HG03354 (cell line): ENCODE measurements around the gene HIRIP3.
"Not testable (repeated sequence)": the region's sequence is repeated elsewhere in the genome, so short reads cannot be mapped to it uniquely, and the experiment has no call there.

Experiments used
- ATAC-seq: cut with Tn5 transposase; IDR thresholded peaks from one replicate; pipeline ENCODE4 v1.9.1; 2021; ENCODE audit warnings: mild to moderate bottlenecking; ENCODE audit not compliant: unreplicated experiment, poor library complexity, severe bottlenecking

HIRIP3 gene

GRCh38 chr16:30017937-30018336, 22.5 kb upstream of the HIRIP3 start:
- ATAC-seq, result not testable (repeated sequence)

- no peak for ATAC-seq
Measured at GRCh38 chr16:30017277-30017656, 21.9 kb upstream of the HIRIP3 start.

GRCh38 chr16:30016555-30017276, 21.3 kb upstream of the HIRIP3 start:
- ATAC-seq, result no peak

- not testable (repeated sequence) for ATAC-seq
Measured at GRCh38 chr16:30015450-30015849, 20.0 kb upstream of the HIRIP3 start.

- not testable (repeated sequence) for ATAC-seq
Measured at GRCh38 chr16:30012598-30012997, 17.2 kb upstream of the HIRIP3 start.

GRCh38 chr16:30011714-30012504, 16.5 kb upstream of the HIRIP3 start:
- no peak for ATAC-seq

- ATAC-seq, result no peak
Measured at GRCh38 chr16:30010844-30011713, 15.7 kb upstream of the HIRIP3 start, which contains the start of gene DOC2A. Gene DOC2A, minus strand, starts transcription at chr16:30011027. Its CDS starts 805 bp downstream, at chr16:30010222.

GRCh38 chr16:30009990-30010843, 14.8 kb upstream of the HIRIP3 start:
- ATAC-seq, result no peak

- ATAC-seq, result no peak
Measured at GRCh38 chr16:30009085-30009862, 13.9 kb upstream of the HIRIP3 start.

- no peak for ATAC-seq
Measured at GRCh38 chr16:30007378-30007895, 12.0 kb upstream of the HIRIP3 start.

- no peak for ATAC-seq
Measured at GRCh38 chr16:30006659-30007377, 11.4 kb upstream of the HIRIP3 start.

- no peak for ATAC-seq
Measured at GRCh38 chr16:30006095-30006473, 10.7 kb upstream of the HIRIP3 start.

GRCh38 chr16:30005341-30006094, 10.1 kb upstream of the HIRIP3 start:
- ATAC-seq, result no peak

- no peak for ATAC-seq
Measured at GRCh38 chr16:30004811-30005242, 9.4 kb upstream of the HIRIP3 start.

GRCh38 chr16:30004424-30004776, 9.0 kb upstream of the HIRIP3 start:
- ATAC-seq, result no peak

- ATAC-seq, result no peak
Measured at GRCh38 chr16:30003670-30004423, 8.4 kb upstream of the HIRIP3 start.
